HepG2 (cell line): Measurements from ENCODE around the gene CFD. TPM values are rescaled to one million over a fixed set of nuclear protein-coding genes. Genes with fewer than 3 reads are reported as not detected.

Source experiments
- ATAC-seq: fragments of 200-7000 bp; cut with Tn5 transposase; 3 replicates; pipeline ENCODE4 v1.9.1; 2020; ENCODE audit warnings: mild to moderate bottlenecking, moderate library complexity
- BruUV-seq: library from RNA; stranded (reverse); fragments of 400-500 nt; replicated peaks from 2 replicates; lab custom pipeline; 2021; lab: Mats Ljungman, UMichigan
- CTCF ChIA-PET: fragments of 300-600 bp; formaldehyde crosslinking; extraction: SDS; loops from one replicate; lab custom pipeline; 2021; ENCODE audit warnings: low total read pairs, inconsistent platforms, low intra/inter-chr PET ratio; lab: Yijun Ruan, JAX
- POLR2A ChIA-PET: fragments of 350-600 bp; sonication (Branson Sonifier 250); formaldehyde crosslinking; loops from one replicate; lab custom pipeline; 2020; ENCODE audit warnings: antibody characterized with exemption, inconsistent platforms; lab: Yijun Ruan, JAX
- DNase-seq: peaks from one replicate; pipeline ENCODE4 v3.0.0-alpha.2; 2015; ENCODE audit warnings: low spot score
- FAIRE-seq: peaks from 3 replicates; lab custom pipeline; 2011; peaks lifted over from hg19 to GRCh38; lab: Jason Lieb, UNC
- H2AFZ ChIP-seq: one replicate; pipeline ENCODE4 v1.6.1; 2011; ENCODE audit warnings: low read length, inconsistent platforms
- H3K27ac ChIP-seq: fragments of 300-600 bp; 3 replicates; pipeline ENCODE4 v1.8.0; 2011; ENCODE audit warnings: mixed run types, mild to moderate bottlenecking, mixed read lengths, low read length, inconsistent platforms; ENCODE audit not compliant: insufficient read depth; ENCODE audit errors: extremely low read length
- H3K27me3 ChIP-seq, 2 experiments: fragments of 200-600 bp in 1 of 2; 2 replicates in 1 of 2; 3 replicates in 1 of 2; pipeline versions ENCODE4 v1.6.0 to v1.8.0; 2011; ENCODE audit warnings: low read length in 2 of 2, mild to moderate bottlenecking in 2 of 2, moderate library complexity in 2 of 2, inconsistent platforms in 1 of 2; ENCODE audit not compliant: insufficient read depth in 2 of 2, control insufficient read depth in 1 of 2
- H3K36me3 ChIP-seq, 2 experiments: fragments of 200-600 bp in 1 of 2; replicated peaks in 1 of 2; 2 replicates in 1 of 2; 3 replicates in 1 of 2; pipeline versions ENCODE4 v1.5.1 to v1.8.0; 2011; ENCODE audit warnings: low read length in 2 of 2, inconsistent platforms in 1 of 2; ENCODE audit not compliant: insufficient read depth in 2 of 2, control insufficient read depth in 1 of 2
- H3K4me1 ChIP-seq: 2 replicates; pipeline ENCODE4 v1.5.1; 2012; ENCODE audit warnings: low read length, inconsistent platforms; ENCODE audit not compliant: insufficient read depth
- H3K4me2 ChIP-seq: 2 replicates; pipeline ENCODE4 v1.6.0; 2011; ENCODE audit warnings: low read depth, low read length, inconsistent platforms
- H3K4me3 ChIP-seq, 3 experiments: fragments of 200-600 bp in 1 of 3; sonication (generic), shearing (Covaris generic) in 1 of 3; replicated peaks in 1 of 3; 2 replicates each; pipeline ENCODE4 v1.5.1; 2011 to 2016; ENCODE audit warnings: low read length in 3 of 3, inconsistent platforms in 2 of 3, low read depth in 2 of 3, mild to moderate bottlenecking in 2 of 3, control low read depth in 1 of 3, mixed read lengths in 1 of 3; ENCODE audit not compliant: insufficient read depth in 1 of 3
- H3K79me2 ChIP-seq: one replicate; pipeline ENCODE4 v1.6.1; 2011; ENCODE audit warnings: low read length, inconsistent platforms; ENCODE audit not compliant: insufficient read depth
- H3K9ac ChIP-seq: 2 replicates; pipeline ENCODE4 v1.6.0; 2011; ENCODE audit warnings: mild to moderate bottlenecking, low read depth, low read length, inconsistent platforms; ENCODE audit not compliant: insufficient read depth
- H3K9me3 ChIP-seq: 2 replicates; pipeline ENCODE4 v1.5.1; 2012; ENCODE audit warnings: mild to moderate bottlenecking, low read length
- H4K20me1 ChIP-seq: 2 replicates; pipeline ENCODE4 v1.6.0; 2011; ENCODE audit warnings: inconsistent platforms, mild to moderate bottlenecking, low read length, moderate library complexity; ENCODE audit not compliant: insufficient read depth
- CREB3 ChIP-seq: sonication (generic); formaldehyde crosslinking; IDR thresholded peaks from 2 replicates; pipeline ENCODE4 v1.5.0; 2020; ENCODE audit warnings: missing genetic modification reagents
- KMT2B ChIP-seq: IDR thresholded peaks from 2 replicates; pipeline ENCODE4 v1.6.1; 2016; ENCODE audit warnings: missing genetic modification reagents, missing compliant biosample characterization
- MAZ ChIP-seq, 2 experiments: sonication (generic) in 1 of 2; formaldehyde crosslinking in 1 of 2; IDR thresholded peaks; 2 replicates each; pipeline versions ENCODE4 v1.5.0 to v1.6.1; 2012 to 2020; ENCODE audit warnings: low read depth in 2 of 2, mild to moderate bottlenecking in 2 of 2, borderline replicate concordance in 1 of 2, improper control_type of control experiment in 1 of 2, low read length in 1 of 2, missing genetic modification reagents in 1 of 2, moderate library complexity in 1 of 2
- NR1H2 ChIP-seq: sonication (generic); formaldehyde crosslinking; IDR thresholded peaks from 2 replicates; pipeline ENCODE4 v1.8.1; 2022; ENCODE audit warnings: low read depth, missing genetic modification reagents, borderline replicate concordance
- PAWR ChIP-seq: sonication (generic); formaldehyde crosslinking; IDR thresholded peaks from 2 replicates; pipeline ENCODE4 v1.4.0; 2020; ENCODE audit warnings: missing genetic modification reagents, mild to moderate bottlenecking, borderline replicate concordance
- TRIM24 ChIP-seq: sonication (generic); formaldehyde crosslinking; IDR thresholded peaks from 2 replicates; pipeline ENCODE4 v1.8.0; 2022; ENCODE audit warnings: mild to moderate bottlenecking, missing genetic modification reagents
- ZBTB21 ChIP-seq: sonication (generic); formaldehyde crosslinking; IDR thresholded peaks from 2 replicates; pipeline ENCODE4 v1.4.0; 2020; ENCODE audit warnings: missing genetic modification reagents
- ZKSCAN8 ChIP-seq: IDR thresholded peaks from 2 replicates; pipeline ENCODE4 v1.6.1; 2016; ENCODE audit warnings: borderline replicate concordance, missing genetic modification reagents, missing compliant biosample characterization
- ZNF20 ChIP-seq: sonication (generic); formaldehyde crosslinking; IDR thresholded peaks from 2 replicates; pipeline ENCODE4 v1.4.0; 2020; ENCODE audit warnings: mild to moderate bottlenecking, moderate library complexity, missing genetic modification reagents
- ZNF556 ChIP-seq: sonication (generic); formaldehyde crosslinking; IDR thresholded peaks from 2 replicates; pipeline ENCODE4 v1.4.0; 2020; ENCODE audit warnings: mild to moderate bottlenecking, missing genetic modification reagents, borderline replicate concordance
- ZNF639 ChIP-seq: conservative IDR thresholded peaks from 2 replicates; pipeline ENCODE4 v1.6.1; 2018; ENCODE audit warnings: missing genetic modification reagents
- ZNF761 ChIP-seq: sonication (generic); formaldehyde crosslinking; conservative IDR thresholded peaks from 2 replicates; pipeline ENCODE4 v1.4.0; 2020; ENCODE audit warnings: mild to moderate bottlenecking, missing genetic modification reagents
- ZNF770 ChIP-seq: sonication (generic); formaldehyde crosslinking; IDR thresholded peaks from 2 replicates; pipeline ENCODE4 v1.5.0; 2020; ENCODE audit warnings: mild to moderate bottlenecking, missing genetic modification reagents
- ZSCAN25 ChIP-seq: sonication (generic); formaldehyde crosslinking; IDR thresholded peaks from 2 replicates; pipeline ENCODE4 v1.8.0; 2022; ENCODE audit warnings: mild to moderate bottlenecking, missing genetic modification reagents
- WGBS: methylation state at CpG from one replicate; pipeline ENCODE4 v1.1.6; 2017; ENCODE audit warnings: low lambda C conversion rate; 5-methylcytosine and 5-hydroxymethylcytosine counted together
- in situ Hi-C: cut with HindIII; loops from 2 replicates; pipeline ENCODE4 v1.10.0; 2017; ENCODE audit warnings: low pct_unique_long_range_greater_than_20kb; ENCODE audit not compliant: extremely low pct_ligation_motif_present
- intact Hi-C: fragments of 100-400 bp; cut with micrococcal nuclease; formaldehyde crosslinking; loops from one replicate; pipeline ENCODE4 v1.10.0; 2022; ENCODE audit not compliant: unreplicated experiment
- polyA plus RNA-seq, 8 experiments: library from polyadenylated mRNA; depleted of rRNA in 3 of 8; stranded (reverse) in 7 of 8; unstranded in 1 of 8; fragments of >200 nt; fragmentation: Illumina TruSeq in 4 of 8; extraction: Trizol in 4 of 8; gene quantifications; 2 replicates each; pipeline versions ENCODE4 v1.2.1 to v1.2.3, GENCODE V29; 2011 to 2016; ENCODE audit warnings: low read depth in 4 of 8, missing spikeins in 1 of 8, mixed read lengths in 1 of 8; ENCODE audit not compliant: insufficient read depth in 1 of 8
- total RNA-seq, 5 experiments: library from RNA; depleted of rRNA; stranded (reverse); fragments of >200 nt; fragmentation: Illumina TruSeq; extraction: Trizol; gene quantifications; 2 replicates each; pipeline ENCODE4 v1.2.3, GENCODE V29; 2016; ENCODE audit warnings: low read depth in 1 of 5

CFD gene
- total and polyA plus RNA-seq, 2 of the 13 experiments (the other 11 are each of a cell fraction or from before 2014, with no cell fraction given) = 2.3 to 4.6 TPM

- BruUV-seq = no TSS peak
- POLR2A ChIA-PET = no interaction called here
These were observed 14.9 kb upstream of the CFD start for GRCh38 chr19:844546-844971.

More at GRCh38 chr19:844546-844971, 14.9 kb upstream of the CFD start:
- ATAC-seq (no peak), DNase-seq (no peak), FAIRE-seq (no peak)
- in situ Hi-C loops (no loop called here), intact Hi-C loops (no loop called here)
- H3K79me2 ChIP-seq = no peaks in the 10 kb centered on the region
- H3K9ac ChIP-seq = no peak overlapping the region
- no peak overlapping the region for H3K4me2 ChIP-seq
- H3K27ac ChIP-seq = no peak overlapping the region
- peaks cover 23% of the 10 kb centered on the region for H3K4me1 ChIP-seq
- WGBS = 6% methylated on average over 11 of the region's 11 CpGs
- no peaks in the 10 kb centered on the region for H3K36me3 ChIP-seq
- no peaks in the 10 kb centered on the region for H3K9me3 ChIP-seq
- no peak overlapping the region; a peak in 1 of 6 replicates for H3K4me3 ChIP-seq
- H3K27me3 ChIP-seq = peaks cover 18 to 71% of the 10 kb centered on the region in 2 experiments
- no peak for TF ChIP-seq ZNF556
- TF ChIP-seq TRIM24 (CRISPR knock-in tag) = no peak
- TF ChIP-seq ZBTB21 (CRISPR knock-in tag) = no peak
- TF ChIP-seq MAZ (IDR thresholded peaks at IDR 0.05; ENCODE audit: borderline replicate concordance, low read depth, low read length) = no peak
- no peak for TF ChIP-seq MAZ (CRISPR knock-in tag; IDR thresholded peaks at IDR 0.05; ENCODE audit: low read depth)
- peak; percentile 42; the same call in 1 of the 2 replicates for TF ChIP-seq ZNF770 (CRISPR knock-in tag)
- TF ChIP-seq ZNF20 (CRISPR knock-in tag) = no peak
- TF ChIP-seq ZSCAN25 (CRISPR knock-in tag) = 0 out of 2 replicates have a peak, but pooled peaks have one; percentile 9
- TF ChIP-seq KMT2B = no peak
- no peak for TF ChIP-seq CREB3 (CRISPR knock-in tag)
- TF ChIP-seq ZNF639 (CRISPR knock-in tag) = no peak
- TF ChIP-seq PAWR (CRISPR knock-in tag) = no peak
- TF ChIP-seq ZKSCAN8 (CRISPR knock-in tag) = peak; percentile 89
- no peak for TF ChIP-seq ZNF761
- no peak for TF ChIP-seq NR1H2 (CRISPR knock-in tag)
- CTCF ChIA-PET = no interaction called here
- no peaks in the 10 kb centered on the region for H4K20me1 ChIP-seq
- H2AFZ ChIP-seq = no peak overlapping the region
